ENCODE results near the gene DTNBP1. TPM values are rescaled to one million over a fixed set of nuclear protein-coding genes. Genes with fewer than 3 reads are reported as not detected.

Gene DTNBP1
- total and polyA plus RNA-seq, 2 donors (not counting 3 experiments of a cell fraction or from before 2014, with no cell fraction given), result 24.3 to 28.9 TPM

DNA sequence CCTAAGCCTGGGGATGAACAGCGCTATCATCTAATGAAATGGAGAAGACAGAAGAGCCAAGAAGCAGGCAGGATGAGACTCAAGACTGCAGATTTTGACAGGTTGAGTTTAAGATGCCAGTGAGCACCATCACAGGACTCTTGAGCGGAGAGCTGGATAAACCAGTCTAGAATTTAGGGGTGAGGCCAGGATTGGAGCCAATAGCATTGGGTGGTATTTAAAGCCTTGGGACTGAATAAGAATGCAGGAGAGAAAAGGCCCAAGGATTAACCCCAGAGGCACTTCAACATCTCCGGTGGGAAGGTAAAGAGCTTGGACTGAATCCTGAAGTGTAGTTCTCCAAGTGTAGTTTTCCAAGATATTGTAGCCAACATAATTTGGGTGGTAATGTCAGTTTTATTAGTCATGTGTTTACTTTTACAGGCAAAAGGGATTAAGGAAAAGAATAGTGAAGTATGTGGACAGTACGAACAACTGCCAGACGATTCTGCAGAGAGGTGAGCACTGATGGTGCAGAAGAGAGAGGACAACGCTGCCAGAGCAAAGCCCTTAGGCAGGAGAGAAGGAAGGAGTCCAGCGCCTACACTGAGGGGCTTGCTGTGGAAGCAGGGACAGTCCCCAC lies 85.2 kb downstream of the DTNBP1 start:
- CTCF ChIA-PET, result no interaction called here
- Histone ChIP-seq H4K20me1 (replicated peaks; ENCODE audit: control insufficient read depth, extremely low read depth, insufficient read depth, low read length) (no peaks in the 10 kb centered on the region), H3K27me3 (ENCODE audit: control insufficient read depth in 2 of 2, insufficient read depth in 2 of 2, low read length in 2 of 2) (no peaks in the 10 kb centered on the region), H3K27ac (ENCODE audit: insufficient read depth, low read depth, low read length) (no peak overlapping the region), H3K36me3 (ENCODE audit: control insufficient read depth in 2 of 2, extremely low read depth in 1 of 2, insufficient read depth in 2 of 2, low read length in 2 of 2) (peaks cover 0 to 2% of the 10 kb centered on the region in 2 experiments), H3K4me2 (ENCODE audit: insufficient read depth, low read length) (no peak overlapping the region), H3K9ac (replicated peaks; ENCODE audit: extremely low read depth, insufficient read depth, low read length) (no peak overlapping the region), H3K9me3 (replicated peaks; ENCODE audit: control insufficient read depth, insufficient read depth, low read length) (no peaks in the 10 kb centered on the region), H3K79me2 (ENCODE audit: control insufficient read depth, insufficient read depth, low read length) (no peaks in the 10 kb centered on the region), H3K9me1 (replicated peaks; ENCODE audit: control insufficient read depth, extremely low read depth, insufficient read depth, low read length) (no peaks in the 10 kb centered on the region), H2AFZ (ENCODE audit: low read depth, low read length) (no peak overlapping the region), H3K4me1 (ENCODE audit: control insufficient read depth, extremely low read depth, insufficient read depth, low read length) (no peaks in the 10 kb centered on the region), H3K4me3 (replicated peaks in 1 of 3; ENCODE audit: insufficient read depth in 1 of 3, low read depth in 1 of 3, low read length in 3 of 3) (no peak overlapping the region)
- dilution Hi-C loops (cut with MboI; ENCODE audit: extremely low pct_ligation_motif_present, low sequenced_read_pairs), result no loop called here
- no TSS peak for BruUV-seq (replicated peaks)
- intact Hi-C loops (cut with micrococcal nuclease), result no loop called here
- FAIRE-seq, result no peak
- no peak for TF ChIP-seq POLR2AphosphoS5 (IDR thresholded peaks at IDR 0.05; ENCODE audit: insufficient read depth, low read depth, low read length)
- TF ChIP-seq FOS (IDR thresholded peaks at IDR 0.05; ENCODE audit: borderline replicate concordance, insufficient read depth, low read length), result no peak
- TF ChIP-seq, protein P1, sequence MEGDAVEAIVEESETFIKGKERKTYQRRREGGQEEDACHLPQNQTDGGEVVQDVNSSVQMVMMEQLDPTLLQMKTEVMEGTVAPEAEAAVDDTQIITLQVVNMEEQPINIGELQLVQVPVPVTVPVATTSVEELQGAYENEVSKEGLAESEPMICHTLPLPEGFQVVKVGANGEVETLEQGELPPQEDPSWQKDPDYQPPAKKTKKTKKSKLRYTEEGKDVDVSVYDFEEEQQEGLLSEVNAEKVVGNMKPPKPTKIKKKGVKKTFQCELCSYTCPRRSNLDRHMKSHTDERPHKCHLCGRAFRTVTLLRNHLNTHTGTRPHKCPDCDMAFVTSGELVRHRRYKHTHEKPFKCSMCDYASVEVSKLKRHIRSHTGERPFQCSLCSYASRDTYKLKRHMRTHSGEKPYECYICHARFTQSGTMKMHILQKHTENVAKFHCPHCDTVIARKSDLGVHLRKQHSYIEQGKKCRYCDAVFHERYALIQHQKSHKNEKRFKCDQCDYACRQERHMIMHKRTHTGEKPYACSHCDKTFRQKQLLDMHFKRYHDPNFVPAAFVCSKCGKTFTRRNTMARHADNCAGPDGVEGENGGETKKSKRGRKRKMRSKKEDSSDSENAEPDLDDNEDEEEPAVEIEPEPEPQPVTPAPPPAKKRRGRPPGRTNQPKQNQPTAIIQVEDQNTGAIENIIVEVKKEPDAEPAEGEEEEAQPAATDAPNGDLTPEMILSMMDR (IDR thresholded peaks at IDR 0.05; ENCODE audit: extremely low read depth in 1 of 2, insufficient read depth in 1 of 2, low read depth in 1 of 2, low read length in 2 of 2), result no peak
- TF ChIP-seq, protein P2, sequence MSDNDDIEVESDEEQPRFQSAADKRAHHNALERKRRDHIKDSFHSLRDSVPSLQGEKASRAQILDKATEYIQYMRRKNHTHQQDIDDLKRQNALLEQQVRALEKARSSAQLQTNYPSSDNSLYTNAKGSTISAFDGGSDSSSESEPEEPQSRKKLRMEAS (IDR thresholded peaks at IDR 0.05; ENCODE audit: insufficient read depth, insufficient read length), result no peak
- no peak for TF ChIP-seq POLR2A (IDR thresholded peaks at IDR 0.05; ENCODE audit: low read depth, low read length)
- TF ChIP-seq MYC (IDR thresholded peaks at IDR 0.05; ENCODE audit: low read depth, low read length), result no peak
- TF ChIP-seq EZH2 (IDR thresholded peaks at IDR 0.05; ENCODE audit: borderline replicate concordance, low read depth, low read length, severe bottlenecking), result no peak
- no peak for TF ChIP-seq GATA2 (IDR thresholded peaks at IDR 0.05; ENCODE audit: insufficient read depth, insufficient read length, low read depth, low read length)
- TF ChIP-seq JUN (IDR thresholded peaks at IDR 0.05; ENCODE audit: borderline replicate concordance, insufficient read depth, insufficient read length, low read depth), result no peak
- DNase-seq (ENCODE audit: low read depth, low spot score), result no peak
- POLR2A ChIA-PET, result no interaction called here
